GM12874 (cell line): ENCODE data around the gene VWA8.

Source experiments
- TF ChIP-seq, protein P1 (sequence below): IDR thresholded peaks from 2 replicates; pipeline ENCODE4 v1.5.1; 2011; ENCODE audit warnings: low read depth, mild to moderate bottlenecking, control low read depth, low read length, moderate library complexity; ENCODE audit not compliant: insufficient read depth

The VWA8 gene

DNA sequence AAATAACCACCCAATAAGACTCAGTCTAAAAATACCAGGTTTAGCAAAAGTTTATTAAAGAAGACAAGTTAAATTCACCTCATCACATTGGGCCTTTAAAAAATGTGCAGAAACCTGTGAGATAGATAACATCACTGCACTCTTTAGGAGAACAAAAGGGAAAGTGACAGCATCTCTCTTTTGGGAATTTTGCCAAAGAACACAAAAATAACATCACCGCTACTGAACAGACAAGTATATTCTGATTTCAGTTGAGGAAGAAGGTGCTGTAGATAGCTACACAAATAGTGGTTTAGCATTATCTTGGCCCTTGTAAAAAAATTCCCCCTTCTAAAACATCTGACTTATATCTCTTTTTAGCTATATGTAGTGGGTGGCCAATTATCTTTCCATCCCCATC, 244.7 kb downstream of the VWA8 start:
- TF ChIP-seq, protein P1, sequence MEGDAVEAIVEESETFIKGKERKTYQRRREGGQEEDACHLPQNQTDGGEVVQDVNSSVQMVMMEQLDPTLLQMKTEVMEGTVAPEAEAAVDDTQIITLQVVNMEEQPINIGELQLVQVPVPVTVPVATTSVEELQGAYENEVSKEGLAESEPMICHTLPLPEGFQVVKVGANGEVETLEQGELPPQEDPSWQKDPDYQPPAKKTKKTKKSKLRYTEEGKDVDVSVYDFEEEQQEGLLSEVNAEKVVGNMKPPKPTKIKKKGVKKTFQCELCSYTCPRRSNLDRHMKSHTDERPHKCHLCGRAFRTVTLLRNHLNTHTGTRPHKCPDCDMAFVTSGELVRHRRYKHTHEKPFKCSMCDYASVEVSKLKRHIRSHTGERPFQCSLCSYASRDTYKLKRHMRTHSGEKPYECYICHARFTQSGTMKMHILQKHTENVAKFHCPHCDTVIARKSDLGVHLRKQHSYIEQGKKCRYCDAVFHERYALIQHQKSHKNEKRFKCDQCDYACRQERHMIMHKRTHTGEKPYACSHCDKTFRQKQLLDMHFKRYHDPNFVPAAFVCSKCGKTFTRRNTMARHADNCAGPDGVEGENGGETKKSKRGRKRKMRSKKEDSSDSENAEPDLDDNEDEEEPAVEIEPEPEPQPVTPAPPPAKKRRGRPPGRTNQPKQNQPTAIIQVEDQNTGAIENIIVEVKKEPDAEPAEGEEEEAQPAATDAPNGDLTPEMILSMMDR, result no peak

DNA sequence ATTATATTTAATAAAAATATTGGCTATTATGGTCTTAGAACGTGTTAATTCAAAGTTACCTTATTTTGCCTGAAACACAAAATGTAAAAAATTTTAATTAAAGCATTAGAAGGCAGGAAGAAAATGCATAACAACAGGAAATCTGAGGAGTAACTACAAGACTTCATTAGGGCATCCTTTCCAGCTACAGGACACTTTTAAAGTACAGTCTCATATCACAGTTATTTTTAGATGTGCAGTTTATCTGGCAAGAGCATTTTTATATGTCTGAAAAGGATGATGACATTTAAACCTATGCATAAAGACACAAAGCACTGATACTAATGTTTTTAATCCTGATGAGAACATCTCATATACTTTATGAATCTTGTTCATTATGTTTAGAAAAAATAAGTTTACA, 247.5 kb downstream of the VWA8 start:
- TF ChIP-seq, protein P1, result no peak

DNA sequence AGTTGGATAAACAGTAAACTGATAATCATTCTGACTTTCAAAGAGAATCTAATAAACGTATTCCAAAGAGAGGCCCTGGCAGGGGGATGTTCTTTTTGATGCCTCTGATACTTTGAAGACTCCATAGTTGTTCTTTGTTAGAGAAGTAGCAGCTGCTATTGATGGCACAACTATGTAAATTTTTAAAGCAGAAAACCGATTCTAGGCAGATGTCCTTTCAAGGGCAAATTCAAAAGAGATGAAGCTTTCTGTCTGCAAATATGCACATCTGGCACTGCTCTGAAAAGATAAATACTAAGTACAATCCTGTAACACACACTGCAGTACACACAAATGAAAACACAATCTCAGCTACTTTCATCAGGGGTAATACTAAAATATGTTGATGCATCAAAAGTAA, 250.1 kb downstream of the VWA8 start:
- TF ChIP-seq, protein P1, result no peak

DNA sequence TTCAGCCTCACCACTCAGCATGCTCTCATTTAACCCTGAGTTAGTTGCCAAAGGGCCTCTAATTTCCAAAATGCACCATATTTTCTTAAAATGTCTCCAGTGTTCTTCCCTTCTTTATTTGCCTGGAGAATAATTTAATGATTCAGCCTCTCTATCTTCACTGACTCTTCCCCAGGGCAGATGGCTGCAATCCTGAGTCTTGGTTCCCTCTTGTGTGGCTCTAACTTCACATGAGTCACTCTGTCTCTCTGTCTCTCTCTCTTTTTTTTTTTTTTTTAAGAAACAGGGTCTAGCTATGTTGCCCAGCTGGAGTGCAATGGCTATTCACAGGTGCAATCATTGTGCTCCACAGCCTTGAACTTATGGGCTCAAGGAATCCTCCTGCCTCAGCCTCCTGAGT, 251.4 kb downstream of the VWA8 start:
- TF ChIP-seq, protein P1, result no peak

DNA sequence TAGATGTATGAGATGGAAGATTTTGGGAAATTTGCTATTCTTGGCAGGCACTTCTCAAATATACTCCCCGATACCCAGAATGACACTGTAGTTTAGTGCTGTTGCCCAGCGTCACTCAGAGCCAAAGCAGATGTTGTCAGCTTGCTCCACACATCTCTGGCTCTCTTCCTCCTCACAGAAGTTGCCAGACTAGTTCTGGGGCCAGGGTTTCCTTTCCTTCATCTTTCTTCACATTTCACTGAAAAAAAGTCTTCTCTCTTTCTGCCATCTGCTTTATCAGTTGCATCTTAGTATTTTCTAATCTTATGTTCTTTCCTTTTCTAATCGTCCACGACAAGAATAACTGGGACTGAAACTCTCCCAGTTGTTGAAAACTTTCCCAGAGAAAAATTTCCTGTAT, 252.2 kb downstream of the VWA8 start:
- TF ChIP-seq, protein P1, result no peak

DNA sequence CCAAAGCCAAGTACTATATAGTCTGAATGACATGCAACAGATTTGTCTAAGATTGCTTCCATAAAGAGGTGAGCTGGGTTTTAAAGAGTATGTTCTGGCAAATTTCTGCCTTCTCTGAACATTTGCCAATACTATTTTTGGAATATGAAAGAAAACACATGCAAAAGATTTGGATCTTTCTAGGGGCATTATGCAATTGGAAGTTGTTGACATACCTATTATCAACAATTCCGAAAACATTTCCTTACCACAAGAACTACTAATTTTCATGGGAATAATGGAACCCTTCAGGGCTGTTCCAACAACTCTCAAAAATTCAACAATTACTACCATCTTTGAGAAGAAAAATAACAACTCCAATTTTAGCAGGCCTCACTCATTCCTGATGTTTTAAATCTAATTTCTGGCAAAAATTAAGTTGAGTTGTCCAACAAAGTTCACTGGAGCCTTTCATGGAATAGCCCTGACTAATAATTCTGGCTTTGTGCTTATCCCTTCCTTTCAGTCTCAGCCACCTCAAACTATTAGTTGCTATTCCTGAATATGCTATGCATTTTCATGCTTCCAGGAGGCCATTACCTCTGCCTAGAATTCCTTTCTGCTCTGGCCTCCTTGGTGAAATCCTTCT, 253.6 kb downstream of the VWA8 start:
- TF ChIP-seq, protein P1, result no peak

DNA sequence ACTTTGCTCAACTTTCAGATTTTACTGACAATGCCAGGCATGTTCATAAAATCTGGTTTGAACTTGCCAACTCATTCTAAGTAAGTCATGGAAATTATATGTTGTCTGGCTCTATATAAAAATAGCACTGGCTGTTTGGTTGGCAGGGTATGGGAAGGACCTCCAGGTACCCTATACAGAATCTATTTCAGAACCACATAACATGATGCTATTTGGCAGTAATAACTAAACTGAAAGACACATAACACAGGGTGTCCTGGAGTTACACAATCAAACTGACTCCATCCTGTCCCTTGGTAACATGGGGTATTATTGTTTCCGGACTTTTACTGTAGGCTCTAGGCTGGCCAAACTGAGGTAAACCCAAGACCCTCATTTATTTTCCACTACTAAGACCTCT, 254.8 kb downstream of the VWA8 start:
- TF ChIP-seq, protein P1, result no peak
